ENCODE results near the gene DMRTB1. TPM values are rescaled to one million over a fixed set of nuclear protein-coding genes. Genes with fewer than 3 reads are reported as not detected.

DMRTB1 gene
- polyA plus RNA-seq, 1 donor, result not detected

GRCh38 chr1:53449693-53450092 lies 9.5 kb upstream of the DMRTB1 start:
- H3K27ac ChIP-seq (ENCODE audit: low read length), result no peak overlapping the region
- no peaks in the 10 kb centered on the region for H3K9me3 ChIP-seq (ENCODE audit: control insufficient read depth, low read depth, low read length)
- H3K4me1 ChIP-seq (ENCODE audit: control insufficient read depth, insufficient read depth, low read length), result no peaks in the 10 kb centered on the region
- no peaks in the 10 kb centered on the region for H3K27me3 ChIP-seq (ENCODE audit: control insufficient read depth, insufficient read depth, low read length)
- no peaks in the 10 kb centered on the region for H3K36me3 ChIP-seq (ENCODE audit: control insufficient read depth, insufficient read depth, low read length)
- no peak overlapping the region for H3K4me3 ChIP-seq (ENCODE audit: low read length)
- DNase-seq, result no peak
- no CpG with 5 or more reads among the region's 8 CpGs for WGBS (ENCODE audit: insufficient coverage, low lambda C conversion rate)

- no CpG with 5 or more reads among the region's 2 CpGs for WGBS (ENCODE audit: insufficient coverage, low lambda C conversion rate)
- Histone ChIP-seq H3K27me3 (ENCODE audit: control insufficient read depth, insufficient read depth, low read length) (no peaks in the 10 kb centered on the region), H3K4me3 (ENCODE audit: low read length) (no peak overlapping the region), H3K9me3 (ENCODE audit: control insufficient read depth, low read depth, low read length) (no peaks in the 10 kb centered on the region), H3K27ac (ENCODE audit: low read length) (no peak overlapping the region), H3K36me3 (ENCODE audit: control insufficient read depth, insufficient read depth, low read length) (no peaks in the 10 kb centered on the region), H3K4me1 (ENCODE audit: control insufficient read depth, insufficient read depth, low read length) (no peaks in the 10 kb centered on the region)
- DNase-seq, result no peak
Measured at GRCh38 chr1:53450225-53450624, 9.0 kb upstream of the DMRTB1 start.

- Histone ChIP-seq H3K27ac (ENCODE audit: low read length) (no peak overlapping the region), H3K9me3 (ENCODE audit: control insufficient read depth, low read depth, low read length) (no peaks in the 10 kb centered on the region), H3K27me3 (ENCODE audit: control insufficient read depth, insufficient read depth, low read length) (no peaks in the 10 kb centered on the region), H3K4me3 (ENCODE audit: low read length) (no peak overlapping the region), H3K4me1 (ENCODE audit: control insufficient read depth, insufficient read depth, low read length) (no peaks in the 10 kb centered on the region), H3K36me3 (ENCODE audit: control insufficient read depth, insufficient read depth, low read length) (no peaks in the 10 kb centered on the region)
- no peak for DNase-seq
- no CpG with 5 or more reads among the region's 3 CpGs for WGBS (ENCODE audit: insufficient coverage, low lambda C conversion rate)
Measured at GRCh38 chr1:53454019-53454418, 5.2 kb upstream of the DMRTB1 start.

GRCh38 chr1:53455364-53455991 lies 3.7 kb upstream of the DMRTB1 start:
- no peak for DNase-seq
- no peak overlapping the region for H3K27ac ChIP-seq (ENCODE audit: low read length)
- peaks cover 3% of the 10 kb centered on the region for H3K9me3 ChIP-seq (ENCODE audit: control insufficient read depth, low read depth, low read length)
- no peak overlapping the region for H3K4me3 ChIP-seq (ENCODE audit: low read length)
- no peaks in the 10 kb centered on the region for H3K27me3 ChIP-seq (ENCODE audit: control insufficient read depth, insufficient read depth, low read length)
- H3K4me1 ChIP-seq (ENCODE audit: control insufficient read depth, insufficient read depth, low read length), result no peaks in the 10 kb centered on the region
- WGBS (ENCODE audit: insufficient coverage, low lambda C conversion rate), result 88% methylated on average over 1 of the region's 6 CpGs
- H3K36me3 ChIP-seq (ENCODE audit: control insufficient read depth, insufficient read depth, low read length), result no peaks in the 10 kb centered on the region

- Histone ChIP-seq H3K4me3 (ENCODE audit: low read length) (no peak overlapping the region), H3K4me1 (ENCODE audit: control insufficient read depth, insufficient read depth, low read length) (no peaks in the 10 kb centered on the region), H3K36me3 (ENCODE audit: control insufficient read depth, insufficient read depth, low read length) (no peaks in the 10 kb centered on the region), H3K27ac (ENCODE audit: low read length) (no peak overlapping the region), H3K27me3 (ENCODE audit: control insufficient read depth, insufficient read depth, low read length) (no peaks in the 10 kb centered on the region), H3K9me3 (ENCODE audit: control insufficient read depth, low read depth, low read length) (peaks cover 3% of the 10 kb centered on the region)
- no CpG with 5 or more reads among the region's 3 CpGs for WGBS (ENCODE audit: insufficient coverage, low lambda C conversion rate)
- DNase-seq, result no peak
Measured at GRCh38 chr1:53458634-53459033, 565 bp upstream of the DMRTB1 start.

GRCh38 chr1:53460211-53460634 lies 1.0 kb downstream of the DMRTB1 start:
- DNase-seq, result no peak
- WGBS (ENCODE audit: insufficient coverage, low lambda C conversion rate), result 96% methylated on average over 8 of the region's 25 CpGs
- Histone ChIP-seq H3K4me3 (ENCODE audit: low read length) (no peak overlapping the region), H3K4me1 (ENCODE audit: control insufficient read depth, insufficient read depth, low read length) (no peaks in the 10 kb centered on the region), H3K27me3 (ENCODE audit: control insufficient read depth, insufficient read depth, low read length) (no peaks in the 10 kb centered on the region), H3K9me3 (ENCODE audit: control insufficient read depth, low read depth, low read length) (peaks cover 3% of the 10 kb centered on the region), H3K27ac (ENCODE audit: low read length) (no peak overlapping the region), H3K36me3 (ENCODE audit: control insufficient read depth, insufficient read depth, low read length) (no peaks in the 10 kb centered on the region)

- Histone ChIP-seq H3K4me3 (ENCODE audit: low read length) (no peak overlapping the region), H3K9me3 (ENCODE audit: control insufficient read depth, low read depth, low read length) (peaks cover 3% of the 10 kb centered on the region), H3K27ac (ENCODE audit: low read length) (no peak overlapping the region), H3K4me1 (ENCODE audit: control insufficient read depth, insufficient read depth, low read length) (no peaks in the 10 kb centered on the region), H3K27me3 (ENCODE audit: control insufficient read depth, insufficient read depth, low read length) (no peaks in the 10 kb centered on the region), H3K36me3 (ENCODE audit: control insufficient read depth, insufficient read depth, low read length) (no peaks in the 10 kb centered on the region)
- DNase-seq, result no peak
- WGBS (ENCODE audit: insufficient coverage, low lambda C conversion rate), result no CpG with 5 or more reads among the region's 29 CpGs
Measured at GRCh38 chr1:53460666-53461322, 1.6 kb downstream of the DMRTB1 start.

GRCh38 chr1:53461323-53462044 lies 2.3 kb downstream of the DMRTB1 start:
- no peaks in the 10 kb centered on the region for H3K36me3 ChIP-seq (ENCODE audit: control insufficient read depth, insufficient read depth, low read length)
- peaks cover 3% of the 10 kb centered on the region for H3K9me3 ChIP-seq (ENCODE audit: control insufficient read depth, low read depth, low read length)
- no peaks in the 10 kb centered on the region for H3K27me3 ChIP-seq (ENCODE audit: control insufficient read depth, insufficient read depth, low read length)
- no peaks in the 10 kb centered on the region for H3K4me1 ChIP-seq (ENCODE audit: control insufficient read depth, insufficient read depth, low read length)
- DNase-seq, result no peak
- no peak overlapping the region for H3K27ac ChIP-seq (ENCODE audit: low read length)
- no CpG with 5 or more reads among the region's 25 CpGs for WGBS (ENCODE audit: insufficient coverage, low lambda C conversion rate)
- H3K4me3 ChIP-seq (ENCODE audit: low read length), result no peak overlapping the region

GRCh38 chr1:53462193-53462592 lies 3.0 kb downstream of the DMRTB1 start:
- WGBS (ENCODE audit: insufficient coverage, low lambda C conversion rate), result no CpG with 5 or more reads among the region's 6 CpGs
- H3K27me3 ChIP-seq (ENCODE audit: control insufficient read depth, insufficient read depth, low read length), result no peaks in the 10 kb centered on the region
- H3K4me3 ChIP-seq (ENCODE audit: low read length), result no peak overlapping the region

GRCh38 chr1:53462769-53463501 lies 3.7 kb downstream of the DMRTB1 start:
- H3K4me3 ChIP-seq (ENCODE audit: low read length), result no peak overlapping the region
- H3K36me3 ChIP-seq (ENCODE audit: control insufficient read depth, insufficient read depth, low read length), result no peaks in the 10 kb centered on the region
- H3K9me3 ChIP-seq (ENCODE audit: control insufficient read depth, low read depth, low read length), result peaks cover 3% of the 10 kb centered on the region
- H3K27me3 ChIP-seq (ENCODE audit: control insufficient read depth, insufficient read depth, low read length), result no peaks in the 10 kb centered on the region
- no peaks in the 10 kb centered on the region for H3K4me1 ChIP-seq (ENCODE audit: control insufficient read depth, insufficient read depth, low read length)
- no peak for DNase-seq
- WGBS (ENCODE audit: insufficient coverage, low lambda C conversion rate), result no CpG with 5 or more reads among the region's 11 CpGs
- H3K27ac ChIP-seq (ENCODE audit: low read length), result no peak overlapping the region

More at GRCh38 chr1:53462193-53462592, 3.0 kb downstream of the DMRTB1 start:
- DNase-seq, result no peak
- Histone ChIP-seq H3K36me3 (ENCODE audit: control insufficient read depth, insufficient read depth, low read length) (no peaks in the 10 kb centered on the region), H3K27ac (ENCODE audit: low read length) (no peak overlapping the region), H3K9me3 (ENCODE audit: control insufficient read depth, low read depth, low read length) (peaks cover 3% of the 10 kb centered on the region), H3K4me1 (ENCODE audit: control insufficient read depth, insufficient read depth, low read length) (no peaks in the 10 kb centered on the region)

Measured in large intestine (tissue), 3 donors.